GM18858 (cell line): ENCODE measurements around the gene KRTAP2-4.
"Not testable (repeated sequence)": the region's sequence is repeated elsewhere in the genome, so short reads cannot be mapped to it uniquely, and the experiment has no call there.

Experiments used
- ATAC-seq: cut with Tn5 transposase; IDR thresholded peaks from one replicate; pipeline ENCODE4 v1.9.1; 2021; ENCODE audit not compliant: unreplicated experiment

The KRTAP2-4 gene

DNA sequence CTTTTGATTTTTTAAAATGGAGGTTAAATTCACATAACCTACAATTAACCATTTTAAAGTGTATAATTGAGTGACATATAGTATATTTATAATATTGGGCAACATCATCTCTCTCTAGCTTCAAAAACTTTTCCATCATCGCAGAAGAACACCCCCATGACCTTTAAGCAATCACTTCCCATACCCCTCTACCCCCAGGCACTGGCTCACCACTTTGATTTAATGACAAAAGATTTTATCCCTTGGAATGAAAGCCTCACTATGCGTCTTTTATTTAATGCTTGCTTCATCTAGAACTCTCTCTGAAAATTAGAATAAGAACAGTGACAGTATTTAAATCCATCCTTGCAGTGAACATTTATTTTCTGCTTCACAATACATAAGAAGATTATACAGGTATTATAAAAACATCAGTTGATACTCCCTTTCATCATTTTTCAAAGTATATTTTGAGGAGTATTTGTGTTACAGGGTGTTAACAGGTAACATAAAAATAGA is 27.8 kb downstream of the KRTAP2-4 start:
- no peak for ATAC-seq

DNA sequence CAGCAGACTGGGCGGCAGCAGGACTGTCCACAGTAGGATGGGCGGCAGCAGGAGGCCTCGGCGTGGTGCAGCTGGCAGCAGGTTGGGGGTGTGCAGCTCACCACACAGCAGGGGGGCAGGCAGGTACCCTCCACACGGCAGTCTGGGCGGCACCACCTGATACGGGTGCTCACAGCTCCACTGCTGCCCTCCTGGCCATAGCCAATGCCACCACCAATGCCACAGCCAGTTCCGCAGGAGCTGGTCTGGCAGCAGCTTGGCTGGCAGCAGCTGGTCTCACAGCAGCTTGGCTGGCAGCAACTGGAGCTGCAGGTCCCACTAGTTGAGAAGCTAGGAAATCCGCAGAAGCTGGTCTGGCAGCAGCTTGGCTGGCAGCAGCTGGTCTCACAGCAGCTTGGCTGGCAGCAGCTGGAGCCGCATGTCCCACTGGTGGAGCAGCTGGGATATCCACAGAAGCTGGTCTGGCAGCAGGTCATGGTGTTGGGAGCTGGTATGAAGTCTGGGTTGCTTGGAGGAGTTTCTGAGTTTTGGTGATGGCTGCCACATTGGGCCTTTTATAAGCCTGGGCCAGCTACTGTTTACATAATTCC is 31.2 kb downstream of the KRTAP2-4 start, which contains the start of gene KRTAP1-3:
Gene KRTAP1-3, minus strand, starts transcription at position 529 of the 590 bp plus-strand sequence. Its CDS starts 53 bp downstream, at position 476.
- not testable (repeated sequence) for ATAC-seq

DNA sequence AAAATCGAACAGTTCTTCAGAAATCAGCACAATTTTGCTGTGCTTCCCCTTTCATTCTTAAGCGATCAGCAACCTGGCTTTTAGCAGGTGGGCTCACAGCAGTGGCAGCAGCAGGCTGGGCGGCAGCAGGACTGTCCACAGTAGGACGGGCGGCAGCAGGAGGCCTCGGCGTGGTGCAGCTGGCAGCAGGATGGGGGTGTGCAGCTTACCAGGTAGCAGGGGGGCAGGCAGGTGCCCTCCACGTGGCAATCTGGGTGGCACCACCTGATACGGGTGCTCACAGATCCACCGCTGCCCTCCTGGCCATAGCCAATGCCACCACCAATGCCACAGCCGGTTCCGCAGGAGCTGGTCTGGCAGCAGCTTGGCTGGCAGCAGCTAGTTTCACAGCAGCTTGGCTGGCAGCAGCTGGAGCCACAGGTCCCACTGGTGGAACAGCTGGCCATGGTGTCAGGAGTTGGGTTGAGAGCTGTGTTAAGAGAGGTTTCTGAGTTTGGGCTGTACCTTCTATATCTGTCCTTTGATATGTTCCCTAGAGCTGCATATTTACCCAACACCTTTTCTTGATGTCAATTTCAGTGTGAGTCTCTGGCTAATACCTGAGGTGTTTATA is 35.9 kb downstream of the KRTAP2-4 start, which contains the start of gene KRTAP1-4:
Gene KRTAP1-4, minus strand, starts transcription at position 563 of the 613 bp plus-strand sequence. Its CDS starts 117 bp downstream, at position 446.
- ATAC-seq: no peak

DNA sequence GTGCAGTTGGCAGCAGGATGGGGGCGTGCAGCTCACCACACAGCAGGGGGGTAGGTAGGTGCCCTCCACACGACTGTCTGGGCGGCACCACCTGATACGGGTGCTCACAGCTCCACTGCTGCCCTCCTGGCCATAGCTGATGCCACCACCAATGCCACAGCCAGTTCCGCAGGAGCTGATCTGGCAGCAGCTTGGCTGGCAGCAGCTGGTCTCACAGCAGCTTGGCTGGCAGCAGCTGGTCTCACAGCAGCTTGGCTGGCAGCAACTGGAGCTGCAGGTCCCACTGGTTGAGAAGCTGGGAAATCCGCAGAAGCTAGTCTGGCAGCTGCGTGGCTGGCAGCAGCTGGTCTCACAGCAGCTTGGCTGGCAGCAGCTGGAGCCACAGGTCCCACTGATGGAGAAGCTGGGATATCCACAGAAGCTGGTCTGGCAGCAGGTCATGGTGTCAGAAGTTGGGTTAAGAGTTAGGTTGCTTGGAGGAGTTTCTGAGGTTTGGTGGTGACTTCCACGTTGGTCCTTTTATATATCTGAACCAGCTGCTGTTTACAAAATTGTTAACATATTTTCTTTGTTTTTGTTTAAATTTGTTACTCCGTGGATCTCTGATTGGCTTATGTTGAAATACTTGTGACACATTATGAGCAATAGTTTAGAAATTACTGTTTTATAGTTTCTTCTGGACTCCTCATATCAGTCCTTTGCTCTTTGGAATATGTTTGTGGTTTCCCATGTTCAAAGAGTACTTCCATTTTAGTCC is 38.8 kb downstream of the KRTAP2-4 start, which contains the start of gene KRTAP1-5:
Gene KRTAP1-5, minus strand, starts transcription at position 494 of the 757 bp plus-strand sequence. Its CDS starts 53 bp downstream, at position 441.
- ATAC-seq: no peak

DNA sequence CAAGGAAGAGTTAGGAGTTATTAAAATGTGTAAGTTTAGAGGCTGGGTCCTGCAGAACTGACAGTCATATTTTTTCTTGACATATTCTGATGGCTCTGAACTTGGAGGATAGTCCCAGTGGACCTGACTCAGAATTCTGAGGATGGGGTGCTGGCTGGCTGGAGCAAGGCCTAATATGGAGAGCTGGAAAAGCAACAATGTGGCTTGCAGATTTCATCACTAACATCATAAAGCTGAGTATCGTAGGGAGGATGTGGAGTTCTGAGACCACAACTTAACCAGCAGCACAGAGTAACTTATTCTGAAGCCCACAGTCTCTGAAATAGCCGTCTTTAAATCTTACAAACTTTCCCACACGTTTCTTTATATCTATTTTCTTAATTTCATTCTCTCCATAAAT is 41.0 kb downstream of the KRTAP2-4 start:
- no peak for ATAC-seq

DNA sequence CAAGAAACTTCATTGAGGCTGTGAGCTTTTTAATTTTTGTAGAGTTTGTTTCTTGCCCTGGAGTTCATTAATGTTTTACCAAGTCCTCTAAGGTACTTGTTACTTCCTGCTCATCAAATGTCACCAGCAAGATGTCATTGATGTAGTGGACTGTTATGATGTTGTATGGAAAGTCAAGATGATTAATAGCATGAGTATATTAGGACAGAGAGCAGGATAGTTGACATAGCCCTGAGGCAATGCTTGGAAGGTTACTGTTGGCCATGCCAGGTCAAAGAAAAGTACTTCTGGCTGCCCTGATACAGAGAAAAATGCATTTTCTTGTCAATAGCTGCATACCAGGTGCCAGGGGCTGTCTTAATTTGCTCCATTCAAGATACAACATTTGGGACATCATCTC is 45.3 kb downstream of the KRTAP2-4 start:
- no peak for ATAC-seq

DNA sequence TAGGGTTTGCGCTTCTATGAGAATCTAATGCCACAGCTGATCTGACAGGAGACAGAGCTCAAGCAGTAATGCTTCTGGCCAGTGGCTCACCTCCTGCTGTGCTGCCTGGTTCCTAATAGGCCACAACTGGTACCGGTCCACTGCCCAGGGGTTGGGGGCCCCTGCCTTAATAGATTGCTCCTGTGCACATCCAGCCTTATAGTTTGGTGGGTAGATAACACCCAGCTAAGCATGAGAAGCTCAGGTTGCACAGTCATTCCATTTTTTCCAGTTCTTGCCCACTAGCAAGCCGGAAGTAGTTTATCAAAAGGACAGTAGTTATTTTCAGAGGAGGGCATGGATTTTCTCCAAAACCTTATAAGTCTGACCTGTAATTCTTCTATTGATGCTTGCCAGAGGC is 46.3 kb downstream of the KRTAP2-4 start:
- ATAC-seq: no peak

DNA sequence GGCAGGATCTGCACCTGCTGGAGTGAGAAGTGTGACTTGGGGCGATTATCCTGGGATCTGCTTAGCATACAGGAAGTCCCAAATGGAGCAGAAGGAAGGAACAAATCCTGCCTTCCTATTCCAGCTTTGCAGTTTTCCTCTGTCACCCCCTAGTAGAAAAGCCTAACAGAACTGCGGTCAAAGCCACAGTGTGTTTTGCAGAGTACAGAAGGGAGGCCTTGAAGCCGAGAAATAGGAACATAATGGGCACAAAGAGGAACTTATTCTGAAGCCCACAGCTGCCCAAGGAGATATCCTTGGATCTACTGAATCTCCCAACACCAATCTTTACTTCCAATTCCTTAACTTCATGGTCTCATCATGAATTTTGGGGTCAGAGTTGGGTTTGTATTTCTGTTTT is 47.1 kb downstream of the KRTAP2-4 start:
- ATAC-seq: no peak

DNA sequence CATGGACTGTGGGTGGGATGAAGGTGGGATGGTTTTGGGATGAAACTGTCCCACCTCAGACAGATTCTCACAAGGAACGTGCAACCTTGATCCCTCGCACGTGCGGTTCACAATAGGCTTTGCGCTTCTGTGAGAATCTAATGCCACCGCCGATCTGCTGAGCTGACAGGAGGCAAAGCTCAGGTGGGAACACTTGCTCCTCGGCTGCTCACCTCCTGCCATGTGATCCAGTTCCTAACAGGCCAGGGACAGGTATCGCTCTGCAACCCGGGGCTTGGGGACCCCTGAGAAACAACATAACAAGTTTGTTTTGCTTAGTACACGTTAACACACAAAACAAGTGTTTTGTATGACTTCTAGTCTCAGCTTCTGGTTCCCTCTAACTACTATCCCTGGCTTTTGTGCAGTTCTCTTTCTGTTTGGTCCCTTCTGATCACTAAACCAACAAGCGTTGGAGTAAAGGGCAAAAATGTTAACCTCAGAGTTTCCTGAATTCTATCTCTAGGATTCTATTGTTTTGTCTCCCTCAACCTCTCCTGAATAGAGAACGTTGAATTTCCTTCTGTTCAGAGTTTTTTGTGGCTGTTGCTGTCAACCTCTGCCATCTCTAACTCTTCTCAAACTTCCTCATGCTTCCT is 49.0 kb downstream of the KRTAP2-4 start:
- no peak for ATAC-seq

DNA sequence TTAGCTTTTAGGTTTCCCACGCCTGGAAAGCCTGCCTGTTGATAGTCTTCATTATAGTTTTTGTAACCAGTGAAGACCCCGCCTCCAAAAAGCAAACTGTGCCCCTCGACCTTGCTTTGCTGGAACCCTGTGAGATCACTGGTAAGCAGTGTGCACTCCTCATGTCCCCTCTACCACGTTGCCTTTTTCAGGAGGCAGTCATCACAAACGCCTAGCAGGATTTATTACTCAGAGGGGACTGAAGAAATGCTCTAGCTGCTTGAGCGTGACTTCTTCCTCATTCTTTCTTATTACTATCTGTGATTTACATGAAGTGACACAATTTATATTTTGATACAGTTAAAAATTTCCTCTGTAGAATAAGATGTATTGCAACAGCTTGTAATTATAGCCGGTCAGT is 50.2 kb downstream of the KRTAP2-4 start:
- ATAC-seq: no peak
